Measurements from ENCODE around the gene EVC.

Gene EVC

DNA sequence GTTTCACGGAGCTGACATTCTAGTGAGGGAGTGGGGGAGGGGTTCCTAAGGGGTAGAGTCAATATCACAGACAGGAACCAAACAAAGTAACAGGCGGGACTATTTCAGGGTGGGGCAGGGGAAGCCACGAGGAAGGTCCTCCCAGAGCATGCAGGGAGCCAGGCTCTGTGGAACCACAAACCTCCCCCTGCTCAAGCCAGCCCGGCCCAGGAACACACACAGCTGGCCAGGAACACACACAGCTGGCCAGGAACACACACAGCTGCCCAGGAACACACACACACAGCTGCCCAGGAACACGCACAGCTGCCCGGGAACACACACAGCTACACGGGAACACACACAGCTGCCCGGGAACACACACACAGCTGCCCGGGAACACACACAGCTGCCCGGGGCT, 27.4 kb upstream of the EVC start:
- no peak overlapping the region for H3K4me3 ChIP-seq (ENCODE audit: low read length)
- TF ChIP-seq, protein P1, sequence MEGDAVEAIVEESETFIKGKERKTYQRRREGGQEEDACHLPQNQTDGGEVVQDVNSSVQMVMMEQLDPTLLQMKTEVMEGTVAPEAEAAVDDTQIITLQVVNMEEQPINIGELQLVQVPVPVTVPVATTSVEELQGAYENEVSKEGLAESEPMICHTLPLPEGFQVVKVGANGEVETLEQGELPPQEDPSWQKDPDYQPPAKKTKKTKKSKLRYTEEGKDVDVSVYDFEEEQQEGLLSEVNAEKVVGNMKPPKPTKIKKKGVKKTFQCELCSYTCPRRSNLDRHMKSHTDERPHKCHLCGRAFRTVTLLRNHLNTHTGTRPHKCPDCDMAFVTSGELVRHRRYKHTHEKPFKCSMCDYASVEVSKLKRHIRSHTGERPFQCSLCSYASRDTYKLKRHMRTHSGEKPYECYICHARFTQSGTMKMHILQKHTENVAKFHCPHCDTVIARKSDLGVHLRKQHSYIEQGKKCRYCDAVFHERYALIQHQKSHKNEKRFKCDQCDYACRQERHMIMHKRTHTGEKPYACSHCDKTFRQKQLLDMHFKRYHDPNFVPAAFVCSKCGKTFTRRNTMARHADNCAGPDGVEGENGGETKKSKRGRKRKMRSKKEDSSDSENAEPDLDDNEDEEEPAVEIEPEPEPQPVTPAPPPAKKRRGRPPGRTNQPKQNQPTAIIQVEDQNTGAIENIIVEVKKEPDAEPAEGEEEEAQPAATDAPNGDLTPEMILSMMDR (conservative IDR thresholded peaks at IDR 0.05; ENCODE audit: low read depth, low read length): no peak
- DNase-seq (ENCODE audit: low read depth): no peak

- H3K4me3 ChIP-seq (ENCODE audit: low read length): no peak overlapping the region
- no peak for DNase-seq (ENCODE audit: low read depth)
- TF ChIP-seq, protein P1 (conservative IDR thresholded peaks at IDR 0.05; ENCODE audit: low read depth, low read length): no peak
Measured at GRCh38 chr4:5685296-5685695, 25.7 kb upstream of the EVC start.

DNA sequence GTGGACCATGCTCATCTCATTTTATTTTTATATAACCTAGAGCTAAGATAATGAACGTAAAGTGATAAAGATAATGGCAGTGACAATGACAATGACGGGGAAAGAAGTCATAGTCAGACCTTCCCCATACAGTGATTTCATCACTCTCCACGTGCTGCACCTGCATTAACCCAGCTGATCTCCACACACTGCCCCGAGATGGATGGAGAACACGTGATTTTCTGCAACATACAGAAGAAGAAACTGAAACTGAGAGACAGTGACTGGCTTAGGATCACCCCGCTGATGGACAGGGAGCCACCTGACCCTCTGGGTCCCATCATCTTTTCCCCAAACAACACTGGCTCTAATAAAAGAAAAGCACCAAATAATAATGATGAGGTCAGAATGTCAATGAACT, 24.7 kb upstream of the EVC start:
- TF ChIP-seq, protein P1 (conservative IDR thresholded peaks at IDR 0.05; ENCODE audit: low read depth, low read length): no peak
- no peak overlapping the region for H3K4me3 ChIP-seq (ENCODE audit: low read length)
- no peak for DNase-seq (ENCODE audit: low read depth)

DNA sequence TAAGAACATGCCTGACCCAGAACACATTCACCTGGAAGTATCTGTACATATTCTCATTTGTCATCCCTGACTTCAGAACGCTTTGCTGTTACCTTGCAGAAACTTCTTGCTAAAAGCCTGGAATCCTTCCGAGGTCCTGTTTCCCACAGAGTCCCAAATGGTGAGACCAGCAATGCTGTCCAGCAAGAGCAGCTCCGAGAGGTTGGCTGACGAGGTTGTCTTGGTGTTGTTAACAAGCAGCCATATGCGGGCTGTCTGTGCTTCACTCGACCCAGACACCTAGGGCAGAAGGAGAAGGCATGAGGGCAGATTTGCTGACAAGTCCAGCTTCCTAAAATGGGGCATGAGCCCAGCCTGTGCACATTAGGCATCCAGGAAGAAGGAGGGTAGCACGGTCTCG, 21.9 kb upstream of the EVC start:
- H3K4me3 ChIP-seq (ENCODE audit: low read length): no peak overlapping the region
- no peak for DNase-seq (ENCODE audit: low read depth)
- TF ChIP-seq, protein P1 (conservative IDR thresholded peaks at IDR 0.05; ENCODE audit: low read depth, low read length): no peak

DNA sequence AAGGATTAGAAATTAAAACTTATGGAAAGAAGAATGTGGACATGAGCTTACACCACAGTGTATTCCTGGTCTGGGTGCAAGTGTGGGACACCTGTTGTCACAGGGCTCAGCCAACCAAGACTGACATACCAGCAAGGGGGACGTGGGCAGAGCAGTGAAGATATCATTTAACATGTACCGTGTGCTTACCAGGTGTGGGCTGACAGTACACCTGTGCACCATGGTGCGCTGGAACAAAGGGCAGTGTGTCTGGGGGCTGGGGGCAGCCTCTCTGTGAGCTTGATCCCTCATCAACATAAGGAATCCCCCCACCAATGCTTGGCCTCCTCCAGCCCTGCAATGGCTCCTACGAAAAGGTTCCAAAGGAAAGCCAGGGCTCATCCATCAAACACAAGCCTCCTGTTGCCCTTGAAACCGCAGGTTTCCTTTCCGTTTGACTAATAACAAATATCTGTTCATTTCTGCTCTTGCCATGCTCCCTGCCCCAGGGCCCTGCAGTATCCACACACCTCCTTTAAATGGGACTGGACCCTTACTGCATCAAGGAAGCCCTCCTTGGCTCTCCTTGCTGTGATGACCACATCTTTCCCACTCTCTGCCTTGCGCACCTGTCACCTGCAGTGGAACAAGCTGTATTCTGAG, 19.4 kb upstream of the EVC start:
- H3K4me3 ChIP-seq (ENCODE audit: low read length): no peak overlapping the region
- TF ChIP-seq, protein P1 (conservative IDR thresholded peaks at IDR 0.05; ENCODE audit: low read depth, low read length): no peak
- no peak for DNase-seq (ENCODE audit: low read depth)

DNA sequence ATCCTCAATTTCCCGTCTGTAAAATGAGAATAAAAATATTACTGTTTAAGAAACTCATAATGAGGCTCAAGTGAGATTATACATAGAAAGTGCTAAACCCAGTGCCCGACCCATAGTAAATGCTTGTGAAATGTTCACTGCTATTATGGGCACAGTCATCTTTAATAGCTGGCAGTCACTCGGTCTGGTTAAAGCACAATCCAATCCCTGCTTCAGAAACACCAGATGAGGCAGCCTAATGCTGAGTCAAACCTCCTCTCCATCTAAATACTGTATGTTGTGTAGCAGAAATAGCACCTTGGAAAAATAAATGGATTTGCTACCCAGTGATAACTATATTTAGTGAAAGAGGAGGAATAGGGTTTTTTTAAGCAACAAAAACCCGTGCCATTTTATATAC, 17.1 kb upstream of the EVC start:
- no peak for DNase-seq (ENCODE audit: low read depth)
- TF ChIP-seq, protein P1 (conservative IDR thresholded peaks at IDR 0.05; ENCODE audit: low read depth, low read length): no peak
- no peak overlapping the region for H3K4me3 ChIP-seq (ENCODE audit: low read length)

GRCh38 chr4:5696341-5696740, 14.7 kb upstream of the EVC start:
- TF ChIP-seq, protein P1 (conservative IDR thresholded peaks at IDR 0.05; ENCODE audit: low read depth, low read length): no peak
- DNase-seq (ENCODE audit: low read depth): no peak
- H3K4me3 ChIP-seq (ENCODE audit: low read length): no peak overlapping the region

All from retinal pigment epithelial cell (primary cell).